Measurements from ENCODE around the gene SETMAR.
"Not testable (repeated sequence)": the region's sequence is repeated elsewhere in the genome, so short reads cannot be mapped to it uniquely, and the experiment has no call there.

Gene SETMAR

DNA sequence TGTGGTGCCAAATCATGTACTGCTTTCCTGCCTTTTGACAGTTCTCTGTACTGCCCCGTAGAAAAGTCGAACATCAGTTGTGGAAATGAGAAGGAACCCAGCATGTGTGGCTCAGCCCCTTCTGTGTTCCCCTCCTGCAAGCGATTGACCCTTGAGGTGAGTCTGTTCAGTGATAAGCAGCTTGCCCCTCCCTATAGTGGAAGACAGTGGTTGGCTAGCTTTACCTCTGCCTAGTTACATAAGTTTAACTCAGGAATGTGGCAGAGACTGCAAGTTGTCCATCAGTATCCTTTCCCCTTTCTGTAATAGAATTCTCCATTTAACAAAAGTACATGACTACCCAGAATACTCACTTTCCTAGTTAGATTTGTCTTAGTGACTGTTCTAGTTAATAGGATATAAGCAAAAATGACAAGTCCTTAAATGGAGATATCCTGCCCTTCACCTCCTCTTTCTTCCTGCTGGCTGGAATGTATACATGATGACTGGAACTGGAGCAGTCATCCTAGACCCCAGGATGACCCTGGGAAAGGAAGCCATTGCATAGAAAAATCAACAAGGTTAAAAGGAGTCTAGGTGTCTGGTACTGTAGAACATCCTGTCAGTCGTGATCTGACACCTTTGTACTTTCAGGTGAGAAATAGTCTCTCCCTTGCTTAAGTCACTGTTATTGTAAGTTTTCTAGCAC is 10.6 kb downstream of the SETMAR start:
- DNase-seq (ENCODE audit: insufficient read length, low spot score) = no peak
- no peak for FAIRE-seq

DNA sequence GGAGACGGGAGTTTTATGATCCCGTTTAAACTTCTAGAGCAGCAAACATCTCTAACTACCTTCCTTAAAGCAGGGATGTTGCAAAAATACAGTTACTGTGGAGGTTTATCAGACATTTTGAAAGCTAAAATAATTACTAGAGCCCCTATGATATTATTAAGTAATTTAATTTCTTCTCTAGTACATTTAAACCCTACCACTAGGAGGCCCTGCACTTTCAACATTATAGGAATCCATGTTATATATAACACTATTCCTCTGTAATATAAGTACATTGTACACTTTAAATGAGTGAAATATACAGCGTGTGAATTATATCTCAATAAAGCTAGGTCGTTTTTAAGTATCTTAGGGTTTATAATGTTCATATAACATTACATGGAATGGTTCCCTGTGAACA is 11.5 kb downstream of the SETMAR start:
- DNase-seq (ENCODE audit: insufficient read length, low spot score) (no peak), FAIRE-seq (no peak)

DNA sequence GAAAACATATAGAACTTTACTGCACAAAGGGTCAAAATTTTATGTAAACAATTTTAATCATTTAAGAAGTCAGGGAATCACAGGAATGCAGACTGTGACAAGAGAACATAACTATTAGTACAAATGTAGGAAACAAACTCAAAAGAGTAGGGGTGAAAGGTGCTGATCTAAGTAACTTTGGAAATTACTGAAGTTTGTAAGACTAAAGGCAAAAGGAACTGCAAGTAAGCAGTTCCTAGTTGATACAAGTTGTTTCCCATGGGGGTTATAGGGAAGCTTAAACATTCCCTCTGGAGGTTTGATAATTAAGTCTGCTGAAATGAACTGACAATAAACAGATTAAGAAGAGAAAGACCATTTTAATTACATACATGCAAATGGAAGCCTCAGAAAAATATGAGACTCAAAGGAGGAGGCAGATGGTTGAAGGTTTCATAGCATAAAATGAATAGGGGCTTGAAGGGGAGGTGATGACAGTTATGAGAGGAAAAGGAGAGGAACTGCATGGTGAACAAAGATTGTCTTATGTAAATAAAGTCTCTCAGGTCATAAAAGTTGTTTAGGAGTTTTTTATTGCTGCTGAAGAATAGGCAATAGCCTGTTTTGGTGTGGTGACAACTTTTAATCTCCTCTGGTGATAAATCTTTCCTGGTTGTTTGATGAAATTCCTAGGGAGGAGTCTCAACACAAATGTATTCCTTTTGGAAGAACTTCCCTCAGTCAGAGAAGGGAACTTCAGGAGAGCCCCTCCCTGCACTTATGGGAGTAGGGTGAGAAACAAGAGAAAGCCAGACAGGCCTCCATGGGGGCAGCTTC is 17.1 kb downstream of the SETMAR start:
- no peak for FAIRE-seq

DNA sequence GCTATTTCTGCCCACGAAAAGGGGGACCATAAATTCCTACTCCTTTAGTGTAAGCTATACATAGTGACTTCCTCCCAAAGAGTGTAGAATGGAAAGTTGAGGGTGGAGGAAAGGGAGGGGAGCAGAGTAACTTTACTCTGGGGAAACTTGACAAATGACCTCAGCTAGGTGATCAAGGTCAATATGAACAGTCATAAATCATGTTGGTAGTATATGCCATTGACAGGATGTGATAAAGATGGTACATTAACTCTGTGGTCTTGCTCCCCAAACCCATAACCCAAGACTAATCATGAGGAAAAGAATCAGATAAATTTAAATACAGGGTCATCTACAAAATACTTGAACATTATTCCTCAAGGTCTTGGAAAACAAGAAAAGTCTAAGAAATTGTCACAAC is 18.6 kb downstream of the SETMAR start:
- no peak for FAIRE-seq
- no peak for DNase-seq (ENCODE audit: insufficient read length, low spot score)

More for the DNA sequence above, 17.1 kb downstream of the SETMAR start:
- no peak for DNase-seq (ENCODE audit: insufficient read length, low spot score)

DNA sequence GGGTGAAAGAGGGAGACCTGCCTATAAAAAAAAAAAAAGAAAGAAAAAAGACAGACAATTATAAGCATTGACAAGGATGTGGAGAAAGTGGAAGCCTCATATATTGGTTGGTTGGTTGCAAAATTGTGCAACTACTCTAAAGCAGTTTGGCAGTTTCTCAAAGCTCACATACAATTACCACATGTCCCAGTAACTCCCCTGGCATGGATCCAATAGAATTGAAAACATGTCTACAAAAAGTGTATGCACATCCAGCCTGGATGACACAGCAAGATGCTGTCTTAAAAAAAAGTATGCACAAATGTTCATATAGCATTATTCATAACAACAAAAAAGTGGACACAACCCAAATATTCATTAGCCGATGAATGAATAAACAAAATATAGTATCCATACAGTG is 19.5 kb downstream of the SETMAR start:
- FAIRE-seq (no peak), DNase-seq (ENCODE audit: insufficient read length, low spot score) (no peak)

DNA sequence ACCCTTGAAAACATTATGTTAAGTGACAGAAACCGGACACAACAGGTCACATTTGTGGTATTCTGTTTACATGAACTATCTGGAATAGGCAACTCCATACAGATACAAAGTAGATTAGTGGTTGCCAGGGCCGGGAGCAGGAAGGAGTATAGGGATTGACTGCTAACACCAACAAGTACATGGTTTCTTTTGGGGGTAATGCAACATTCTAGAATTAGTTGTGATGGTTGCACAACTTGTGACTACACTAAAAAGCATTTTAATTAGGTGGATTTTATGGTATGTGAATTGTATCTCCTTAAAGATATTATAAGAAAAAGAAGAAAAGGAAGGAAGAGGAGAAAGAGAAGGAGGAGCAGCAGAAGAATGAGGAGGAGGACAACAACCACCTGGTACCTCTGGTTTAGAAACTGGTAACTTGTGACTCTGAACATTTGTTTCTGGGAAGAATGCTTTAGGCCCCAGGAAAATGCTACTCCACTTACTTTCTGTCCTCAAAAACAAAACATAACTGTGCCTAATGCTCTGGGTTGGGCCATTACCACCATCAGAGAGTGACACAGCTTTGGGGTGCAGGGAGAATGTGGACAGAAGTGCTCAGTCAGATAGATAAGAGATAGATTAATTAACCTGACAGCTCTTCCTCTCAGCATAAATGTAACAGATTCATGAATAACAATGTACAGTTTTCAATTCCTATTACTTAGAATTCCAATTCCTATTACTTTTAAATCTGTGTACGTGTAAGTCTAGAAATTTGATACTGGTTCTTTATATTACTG is 20.3 kb downstream of the SETMAR start:
- no peak for FAIRE-seq
- DNase-seq (ENCODE audit: insufficient read length, low spot score) = no peak

DNA sequence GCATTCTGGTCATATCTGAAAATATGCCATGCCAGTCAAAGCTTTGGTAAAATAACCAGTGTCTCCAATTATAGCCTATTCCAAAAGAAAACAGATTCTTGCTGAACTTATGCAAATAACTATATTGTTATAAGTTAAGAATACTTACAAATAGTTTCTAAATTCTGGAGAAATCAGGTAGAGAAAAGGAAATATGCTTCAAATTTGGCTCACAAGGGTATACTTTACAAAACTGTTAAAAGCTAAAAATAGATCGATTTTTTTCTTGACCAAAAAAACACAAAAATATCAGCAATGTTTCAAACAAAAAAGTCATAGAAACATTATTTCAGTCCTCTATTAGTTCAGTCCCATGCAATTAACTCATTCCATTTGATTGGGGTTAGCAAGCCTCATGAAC is 23.7 kb downstream of the SETMAR start:
- FAIRE-seq (no peak), DNase-seq (ENCODE audit: insufficient read length, low spot score) (no peak)

DNA sequence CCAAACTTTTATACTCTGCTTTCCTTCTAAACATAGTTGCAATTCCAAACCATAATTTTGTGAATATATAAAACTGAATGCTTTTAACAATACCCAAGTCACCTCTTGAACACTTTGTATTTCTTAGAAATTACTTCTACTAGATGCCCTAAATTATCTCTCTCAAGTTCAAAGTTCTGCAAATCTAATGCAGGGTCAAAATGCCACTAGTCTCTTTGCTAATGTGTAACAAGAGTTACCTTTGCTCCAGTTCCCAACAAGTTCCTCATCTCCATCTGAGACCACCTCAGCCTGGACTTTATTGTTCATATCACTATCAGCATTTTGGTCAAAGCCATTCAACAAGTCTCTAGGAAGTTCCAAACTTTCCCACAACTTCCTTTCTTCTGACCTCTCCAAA is 26.6 kb downstream of the SETMAR start:
- DNase-seq (ENCODE audit: insufficient read length, low spot score); FAIRE-seq: not testable (repeated sequence)

DNA sequence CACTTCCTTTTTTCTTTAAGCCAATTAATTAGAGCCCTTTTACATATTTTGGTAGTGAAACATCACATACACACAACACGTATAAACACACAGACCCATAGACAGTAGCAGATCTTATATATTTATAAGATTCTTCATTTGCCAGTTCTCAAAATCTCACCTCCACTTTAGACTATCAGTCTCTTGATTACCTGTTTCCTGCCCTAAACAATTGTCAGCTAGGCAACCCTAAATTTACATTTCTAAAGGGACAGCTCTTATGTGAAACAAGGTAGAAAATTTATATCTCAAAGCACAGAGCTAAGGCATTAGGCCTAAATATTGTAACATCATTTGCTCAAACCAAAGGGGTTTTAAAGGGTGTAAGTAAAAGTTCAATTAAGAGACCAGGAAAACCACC is 28.9 kb downstream of the SETMAR start:
- no peak for DNase-seq (ENCODE audit: insufficient read length, low spot score)
- no peak for FAIRE-seq

DNA sequence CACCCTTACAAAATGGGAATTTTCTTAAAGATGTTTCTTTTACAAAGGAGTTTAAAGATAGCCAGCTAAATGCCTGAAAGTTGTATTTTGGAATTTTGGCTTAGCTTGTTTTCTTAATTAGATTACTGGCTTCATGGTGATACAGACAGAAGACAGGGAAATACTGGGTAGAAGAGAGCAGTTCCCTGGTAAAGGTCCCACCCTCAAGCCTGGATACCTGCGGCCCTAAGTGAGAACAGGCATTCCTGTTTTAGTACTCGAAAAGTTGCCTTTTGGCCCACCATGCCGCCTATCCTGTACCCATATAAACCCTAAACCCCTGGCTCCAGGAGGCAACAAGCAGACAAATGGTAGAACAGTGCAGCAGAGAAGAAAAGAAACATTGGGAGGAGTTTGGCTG is 29.4 kb downstream of the SETMAR start:
- FAIRE-seq (no peak), DNase-seq (ENCODE audit: insufficient read length, low spot score) (no peak)

DNA sequence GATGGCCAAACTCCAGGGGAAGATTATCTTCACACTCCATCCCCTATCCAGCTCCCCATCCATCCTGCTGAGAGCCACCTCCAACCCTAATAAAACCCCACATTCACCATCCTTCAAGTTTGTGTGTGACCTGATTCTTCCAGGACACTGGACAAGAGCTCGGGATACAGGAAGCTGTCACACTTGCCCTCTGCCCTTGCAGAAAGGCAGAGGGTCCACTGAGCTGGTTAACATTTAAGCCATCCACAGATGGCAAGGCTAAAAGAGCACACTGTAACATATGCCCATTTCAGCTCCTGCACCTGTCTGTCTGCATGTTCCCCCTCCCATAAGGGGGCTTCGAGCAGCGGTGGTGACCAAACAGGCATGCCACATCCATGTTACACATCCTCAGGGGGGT is 29.8 kb downstream of the SETMAR start:
- DNase-seq (ENCODE audit: insufficient read length, low spot score) = no peak

DNA sequence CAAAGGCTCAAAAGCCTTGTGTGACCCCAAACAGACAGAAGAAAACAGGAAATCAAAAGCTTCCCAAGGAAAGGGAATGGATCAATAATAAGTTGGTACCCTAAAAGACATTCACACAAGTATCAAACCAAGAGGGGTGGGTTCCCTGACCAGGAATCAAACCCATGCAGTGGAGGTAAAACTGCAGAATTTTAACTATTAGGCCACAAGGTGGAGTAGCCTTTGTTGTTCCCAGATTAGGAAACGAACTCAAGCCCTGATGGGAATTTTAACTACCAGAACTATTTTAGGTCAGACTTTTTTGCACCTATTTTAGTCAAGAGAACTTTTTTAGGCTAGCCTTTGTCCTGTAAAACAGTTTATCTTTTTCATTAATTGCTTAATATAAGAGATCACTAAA is 31.4 kb downstream of the SETMAR start:
- DNase-seq (ENCODE audit: insufficient read length, low spot score) (no peak), FAIRE-seq (no peak)

More for the DNA sequence above, 29.8 kb downstream of the SETMAR start:
- FAIRE-seq = no peak

DNA sequence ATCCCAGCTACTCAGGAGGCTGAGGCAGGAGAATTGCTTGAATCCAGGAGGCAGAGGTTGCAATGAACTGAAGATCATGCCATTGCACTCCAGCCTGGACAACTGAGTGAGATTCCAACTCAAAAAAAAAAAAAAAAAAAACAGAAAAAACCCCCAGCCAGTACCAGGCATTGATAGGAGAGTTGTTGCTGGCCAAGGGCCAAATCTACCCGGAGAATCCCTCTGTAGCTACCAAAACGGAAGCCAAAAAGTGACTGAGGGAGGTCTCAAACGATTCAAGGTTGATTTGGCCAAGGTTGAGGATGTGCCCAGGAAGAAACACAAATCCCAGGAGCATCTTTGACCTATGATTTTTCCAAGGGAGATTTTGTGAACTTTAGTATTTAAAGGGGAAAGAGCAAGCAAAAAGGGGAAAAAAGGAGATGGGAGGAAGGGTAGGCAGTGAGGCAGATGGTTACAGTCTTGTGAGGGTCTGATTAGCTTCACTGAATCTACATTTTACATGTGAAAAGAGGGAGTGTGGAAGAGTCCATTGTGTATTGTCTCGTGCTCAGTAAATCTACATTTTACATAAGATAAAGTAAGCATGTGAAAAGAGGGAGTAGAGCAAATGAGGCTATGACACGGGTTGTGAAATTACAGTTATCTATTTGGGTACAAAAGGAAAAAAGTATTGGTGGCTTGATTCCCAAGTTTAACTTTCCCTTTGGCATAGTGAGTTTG is 32.8 kb downstream of the SETMAR start:
- FAIRE-seq = no peak
- no peak for DNase-seq (ENCODE audit: insufficient read length, low spot score)

DNA sequence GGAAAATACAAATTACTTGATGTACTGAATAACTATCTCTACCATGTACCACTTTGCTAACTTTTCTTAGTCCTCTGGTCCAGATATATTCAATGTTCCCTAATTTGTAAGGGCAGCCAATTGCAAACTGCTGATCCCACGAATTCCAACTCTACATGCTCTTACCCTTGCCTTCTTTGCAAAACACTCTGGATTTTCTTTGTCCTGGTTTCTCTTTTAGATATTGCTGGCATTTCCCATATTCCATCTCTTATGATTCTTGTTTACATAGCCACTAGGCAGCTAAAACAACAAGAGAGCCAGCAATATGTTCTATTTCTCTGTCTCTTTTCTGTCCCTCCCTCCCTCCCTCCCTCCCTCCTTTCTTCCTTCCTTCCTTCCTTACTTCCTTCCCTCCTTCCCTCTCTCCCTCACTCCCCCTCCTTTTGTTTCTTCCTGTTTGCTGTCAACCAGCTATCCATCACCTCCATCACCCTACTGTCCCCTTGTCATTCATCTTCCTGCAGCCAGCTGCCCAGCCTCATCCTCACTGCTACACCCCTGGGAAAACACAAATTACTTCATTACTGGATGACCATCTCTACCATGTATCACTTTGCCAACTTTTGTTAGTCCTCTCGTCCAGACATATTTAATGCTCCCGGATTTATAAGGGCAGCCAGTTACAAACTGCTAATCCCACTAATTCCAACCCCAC is 33.8 kb downstream of the SETMAR start:
- DNase-seq (ENCODE audit: insufficient read length, low spot score) (no peak), FAIRE-seq (no peak)

DNA sequence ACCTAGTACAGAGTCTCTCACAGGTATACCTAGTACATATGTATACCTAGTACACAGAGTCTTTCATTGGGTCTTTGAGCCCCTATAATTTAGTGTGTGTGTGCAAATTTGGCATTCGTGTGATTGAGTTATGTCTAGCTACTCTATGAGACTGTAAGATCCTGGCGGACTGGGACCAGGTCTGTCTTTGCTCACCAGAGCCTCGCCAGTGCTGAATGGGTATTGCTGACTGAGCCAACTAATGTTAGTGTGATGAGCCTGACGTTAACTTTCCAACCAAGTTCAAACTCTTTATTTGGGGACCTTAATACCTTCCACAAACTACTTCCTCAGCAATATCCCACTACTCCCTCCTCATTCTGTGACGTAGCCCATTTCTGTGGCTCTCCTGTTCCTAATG is 35.6 kb downstream of the SETMAR start:
- FAIRE-seq (no peak), DNase-seq (ENCODE audit: insufficient read length, low spot score) (no peak)

DNA sequence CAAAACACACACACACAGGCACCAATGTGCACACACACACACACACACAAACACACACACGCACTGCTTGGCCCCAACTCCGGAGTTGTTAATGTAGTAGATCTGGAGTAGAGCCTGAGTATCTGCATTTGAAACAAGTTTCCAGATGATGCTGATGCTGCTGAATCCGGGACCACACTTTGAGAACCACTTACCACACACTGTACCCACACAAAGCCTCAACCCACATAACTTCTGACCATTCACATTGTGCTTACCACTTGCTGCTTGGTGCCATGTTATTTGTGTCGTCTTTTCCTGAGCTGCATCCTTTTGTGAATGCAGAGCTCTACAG is 36.9 kb downstream of the SETMAR start:
- no peak for DNase-seq (ENCODE audit: insufficient read length, low spot score)
- no peak for FAIRE-seq

DNA sequence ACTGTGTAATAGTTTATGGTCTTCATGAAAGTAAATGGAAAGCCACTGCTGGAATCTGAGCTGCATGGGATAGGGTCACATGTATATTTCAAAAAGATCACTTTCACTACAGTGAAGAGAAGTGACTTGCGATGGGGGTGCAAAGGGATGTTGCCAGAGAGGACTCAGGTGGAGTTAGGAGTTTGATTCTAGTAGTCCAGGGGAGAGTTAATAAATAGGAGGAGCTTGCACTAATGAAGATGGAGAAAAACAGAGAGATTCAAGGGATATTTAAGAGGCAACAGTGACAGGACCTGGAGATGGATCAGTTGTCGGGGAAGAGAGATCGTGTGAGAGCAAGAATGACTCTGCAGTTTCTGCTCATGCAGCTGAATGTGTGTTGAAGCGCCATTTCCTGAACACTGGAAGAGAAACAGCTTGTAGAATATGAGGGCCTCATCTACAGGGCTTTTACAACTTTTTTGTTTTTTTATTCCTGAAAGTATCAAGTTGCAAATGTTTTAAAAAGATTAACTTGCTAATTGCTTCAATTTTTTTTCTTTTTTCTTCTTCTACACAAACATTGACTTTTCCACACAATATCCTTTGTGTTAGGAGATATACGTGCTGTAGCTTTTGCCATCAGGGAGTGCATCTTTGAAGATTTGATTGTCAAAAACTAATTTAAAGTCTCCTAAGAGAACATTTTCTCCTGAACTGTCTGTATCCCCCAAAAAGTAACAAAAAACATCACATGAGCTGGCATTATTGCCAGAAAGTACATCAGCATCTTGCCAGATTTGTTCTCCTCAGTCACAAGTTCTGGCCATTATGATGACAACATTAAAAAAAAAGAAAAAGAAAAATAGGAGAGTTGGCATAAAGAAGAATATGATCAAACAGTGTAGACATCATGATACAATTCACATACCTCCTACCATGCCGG is 37.5 kb downstream of the SETMAR start:
- DNase-seq (ENCODE audit: insufficient read length, low spot score) = no peak
- FAIRE-seq = no peak

DNA sequence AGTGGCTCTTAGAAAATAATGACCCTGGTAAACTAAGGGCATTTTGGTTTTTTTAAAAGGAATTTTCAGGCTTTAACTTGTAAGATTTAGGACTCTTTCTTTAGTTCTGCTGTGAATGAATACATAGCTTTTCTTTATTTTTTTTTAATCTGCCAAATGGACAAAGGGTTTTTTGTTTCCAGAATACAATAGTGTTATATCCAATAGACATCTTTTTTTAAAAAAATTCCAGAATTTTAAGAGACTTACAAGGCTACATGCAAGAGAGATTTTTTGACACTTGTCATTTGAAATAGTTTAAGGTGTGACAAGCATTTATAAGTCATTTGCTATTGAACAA is 38.1 kb downstream of the SETMAR start:
- FAIRE-seq (no peak), DNase-seq (ENCODE audit: insufficient read length, low spot score) (no peak)

DNA sequence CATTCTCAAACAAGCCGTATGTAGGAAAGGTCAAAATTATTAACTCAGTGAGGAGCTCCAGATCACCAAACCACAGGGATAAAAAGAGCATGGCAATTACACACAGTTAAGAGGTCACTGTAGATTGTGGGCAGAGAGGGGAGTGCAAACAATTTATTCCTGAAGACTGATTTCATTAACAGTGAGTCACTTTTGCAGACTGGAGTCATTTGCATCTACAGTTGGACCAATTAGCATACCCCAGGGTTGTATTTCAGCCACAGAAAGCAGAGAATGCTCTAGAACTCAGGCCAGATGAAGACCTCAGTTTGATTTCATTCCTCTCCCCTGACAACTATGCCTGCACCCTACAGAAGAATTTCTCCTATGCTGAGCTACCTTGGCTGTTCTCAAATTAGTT is 40.1 kb downstream of the SETMAR start:
- FAIRE-seq (no peak), DNase-seq (ENCODE audit: insufficient read length, low spot score) (no peak)

DNA sequence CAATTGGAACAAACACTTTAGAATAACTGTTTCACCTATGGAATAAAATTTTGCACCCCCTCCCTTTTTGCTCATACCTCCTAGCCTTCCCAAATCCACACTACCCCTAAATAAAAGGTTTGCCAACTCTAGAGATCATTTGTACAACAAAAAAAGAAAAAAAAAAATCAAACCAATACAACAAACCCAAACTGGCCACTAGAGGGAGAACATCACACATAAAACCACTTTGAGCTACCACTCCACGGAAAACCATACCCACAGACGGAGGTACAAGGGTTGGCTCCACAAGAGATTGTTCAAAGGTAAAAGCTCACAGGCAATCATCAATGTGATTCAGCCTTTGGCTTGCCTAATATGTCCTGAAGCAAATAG is 47.6 kb downstream of the SETMAR start:
- FAIRE-seq (peak; percentile 45), DNase-seq (ENCODE audit: insufficient read length, low spot score) (peak; percentile 60)
